Colon (tissue), 2 donors: ENCODE measurements around the gene SUSD3.

Experiments
- FAIRE-seq: peaks from 2 replicates; lab custom pipeline; 2012; peaks lifted over from hg19 to GRCh38; lab: Jason Lieb, UNC
- donor health status: control.
- donor health status: control.

SUSD3 gene

DNA sequence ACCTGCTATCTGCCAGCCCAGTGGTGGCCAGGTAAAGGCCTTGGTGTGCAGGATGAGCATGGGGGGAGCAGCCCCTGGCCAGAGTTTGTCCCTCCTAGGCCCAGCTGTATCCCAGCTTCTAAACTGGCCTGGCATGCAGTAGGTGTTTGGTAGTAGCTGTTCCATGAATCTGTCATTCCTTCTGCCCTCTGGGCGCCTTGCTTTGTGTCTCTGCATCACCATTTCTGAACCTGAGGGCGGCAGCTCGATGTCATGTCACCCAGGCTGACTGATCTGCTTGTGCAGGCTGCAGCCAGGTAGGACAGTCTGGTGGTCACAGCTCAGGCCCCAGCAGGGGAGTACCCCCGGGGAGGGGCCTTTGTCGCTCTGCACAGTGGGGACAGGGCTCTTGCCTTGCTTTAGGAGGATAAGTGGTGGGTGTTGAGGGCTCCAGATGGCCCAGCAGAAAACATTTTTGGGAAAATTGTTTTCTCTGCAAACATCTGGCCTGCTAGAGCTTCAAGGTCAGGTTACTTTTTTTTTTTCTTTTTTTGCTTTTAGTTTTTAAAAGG, 4.6 kb upstream of the SUSD3 start:
- FAIRE-seq: no peak

DNA sequence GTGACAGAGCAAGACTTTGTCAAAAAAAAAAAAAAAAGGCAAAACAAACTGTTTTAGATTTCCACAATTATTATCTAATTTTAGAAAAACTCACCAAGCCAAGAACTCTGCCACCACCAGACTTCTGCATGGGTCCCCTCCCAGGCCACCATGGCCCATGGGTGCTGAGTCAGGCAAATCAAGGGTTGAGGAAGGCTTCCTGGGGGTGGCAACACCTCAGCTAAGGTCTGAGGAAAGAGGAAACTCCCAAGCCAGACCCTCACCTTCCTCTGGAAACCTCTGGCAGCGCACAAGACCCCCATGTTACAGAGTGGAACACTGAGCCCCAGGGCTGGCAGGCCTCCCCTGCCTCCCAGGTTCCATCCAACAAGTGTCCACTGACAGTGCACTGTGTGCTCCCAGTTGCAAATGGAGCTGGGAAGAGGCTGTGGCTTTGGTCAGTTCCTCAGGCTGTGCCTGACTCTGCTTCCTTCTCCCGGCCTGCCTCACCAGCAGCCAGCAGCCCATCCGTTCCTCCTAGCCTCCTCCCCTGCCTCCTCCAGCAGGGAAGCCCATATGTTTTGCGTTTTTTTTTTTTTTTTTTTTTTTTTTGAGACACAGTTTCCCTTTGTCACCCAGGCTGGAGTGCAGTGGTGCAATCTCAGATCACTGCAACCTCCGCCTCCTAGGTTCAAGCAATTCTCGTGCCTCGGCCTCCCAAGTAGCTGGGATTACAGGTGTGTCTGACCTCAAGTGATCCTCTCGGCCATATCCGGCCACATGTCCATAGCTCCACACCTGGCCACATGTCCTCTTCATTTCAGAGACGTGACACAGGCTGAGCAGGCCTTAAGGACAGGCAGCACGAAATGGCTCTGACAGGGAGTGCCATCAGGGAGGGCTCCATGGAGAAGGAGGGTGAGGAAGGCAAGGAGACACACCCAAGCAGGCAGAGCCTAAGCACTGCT, 3.5 kb upstream of the SUSD3 start:
- no peak for FAIRE-seq

DNA sequence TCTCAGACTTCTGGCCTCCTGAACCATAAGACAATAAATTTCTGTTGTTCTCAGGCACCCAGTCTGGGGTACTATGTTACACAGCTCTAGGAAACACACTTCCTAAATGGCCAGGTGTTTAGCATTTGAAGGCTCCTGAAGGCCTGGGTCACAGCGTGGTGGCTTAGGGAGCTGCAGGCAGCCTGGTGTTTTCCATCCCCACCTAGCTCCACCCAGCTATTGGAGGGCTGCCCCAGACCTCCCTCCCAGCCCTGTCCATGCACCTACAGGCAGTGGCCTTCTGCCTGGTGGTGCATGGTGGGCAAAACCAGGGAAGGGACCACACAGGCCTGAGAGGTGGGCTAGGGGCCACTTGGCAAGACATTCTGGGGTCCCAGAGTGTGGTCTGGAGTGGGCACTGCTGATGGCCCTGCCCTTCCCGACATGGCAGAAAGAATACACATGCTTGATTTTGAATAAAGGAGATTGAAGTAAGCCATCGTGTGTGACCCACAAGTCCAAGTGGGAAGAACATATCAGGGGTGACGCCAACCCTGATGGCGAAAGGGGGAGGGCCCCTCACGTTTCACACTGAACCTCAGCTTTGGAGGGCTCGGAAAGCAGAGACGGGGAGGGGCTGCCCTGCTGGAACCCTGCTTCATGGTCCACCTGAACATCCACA, 1.3 kb upstream of the SUSD3 start:
- FAIRE-seq: no peak

DNA sequence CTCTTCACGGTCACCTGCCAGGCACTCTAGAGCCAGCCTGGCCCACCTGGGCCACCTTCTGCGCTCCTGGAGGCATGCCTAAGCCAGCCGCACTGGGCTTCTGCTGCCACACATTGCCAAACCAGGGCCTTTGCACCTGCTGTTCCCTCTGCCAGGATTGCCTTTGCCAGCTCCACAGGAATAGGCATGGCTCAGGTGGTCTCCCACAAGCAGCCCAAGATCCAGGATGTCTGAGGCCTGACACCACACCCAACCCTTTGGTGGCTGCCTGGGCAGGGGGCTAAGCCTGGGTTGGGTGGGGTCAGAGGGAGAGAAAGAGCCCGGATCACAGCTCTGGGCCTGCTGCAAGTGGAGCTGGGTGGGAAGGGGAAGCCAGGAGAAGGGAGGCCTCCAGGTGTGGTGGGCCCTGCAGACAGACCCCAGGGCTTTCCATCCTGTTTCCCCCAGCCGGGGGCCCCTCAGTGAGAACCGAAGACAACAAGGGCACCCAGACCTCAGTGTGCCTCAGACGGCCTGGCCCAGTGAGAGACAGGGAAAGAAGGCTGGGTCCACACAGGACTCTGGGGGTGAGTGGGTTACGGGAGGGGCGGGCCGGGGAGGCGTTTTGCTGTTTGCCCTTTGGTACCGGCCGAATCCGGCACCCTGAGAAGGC, 672 bp upstream of the SUSD3 start:
- FAIRE-seq: no peak

DNA sequence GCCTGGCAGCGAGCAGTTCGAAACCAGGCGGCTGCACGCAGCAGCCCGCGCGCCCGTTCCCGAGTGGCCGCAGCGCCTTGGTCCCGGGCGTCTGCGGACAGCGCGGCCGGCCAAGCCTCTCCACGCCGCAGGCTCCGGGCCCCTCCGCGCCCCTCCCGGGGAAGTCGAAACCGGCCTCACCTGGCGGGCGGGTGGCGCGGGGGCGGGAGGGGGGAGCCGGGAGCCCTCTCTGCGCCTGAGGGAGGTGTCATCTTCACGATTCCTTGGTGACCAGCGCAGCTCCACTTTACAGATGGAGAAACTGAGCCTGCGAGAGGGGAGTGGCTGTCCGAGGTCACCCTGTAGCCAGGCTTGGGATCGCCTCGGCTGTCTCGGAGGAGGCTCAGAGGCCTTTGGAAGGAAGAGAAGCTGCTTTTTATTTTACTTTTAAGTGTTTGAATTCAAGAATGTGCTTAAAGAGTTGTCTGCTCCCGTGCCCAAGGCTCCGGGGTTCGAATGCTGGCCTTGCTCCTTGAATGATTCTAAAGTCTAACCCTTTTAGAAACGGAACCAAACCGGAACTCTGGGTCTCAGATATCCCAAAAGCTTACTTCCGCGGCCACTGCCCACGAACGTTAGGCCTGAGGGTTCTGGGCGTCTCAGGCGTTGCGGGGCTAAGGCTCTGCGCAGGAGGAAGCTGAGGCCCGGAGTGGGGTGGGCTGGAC, 662 bp downstream of the SUSD3 start:
- FAIRE-seq: no peak

DNA sequence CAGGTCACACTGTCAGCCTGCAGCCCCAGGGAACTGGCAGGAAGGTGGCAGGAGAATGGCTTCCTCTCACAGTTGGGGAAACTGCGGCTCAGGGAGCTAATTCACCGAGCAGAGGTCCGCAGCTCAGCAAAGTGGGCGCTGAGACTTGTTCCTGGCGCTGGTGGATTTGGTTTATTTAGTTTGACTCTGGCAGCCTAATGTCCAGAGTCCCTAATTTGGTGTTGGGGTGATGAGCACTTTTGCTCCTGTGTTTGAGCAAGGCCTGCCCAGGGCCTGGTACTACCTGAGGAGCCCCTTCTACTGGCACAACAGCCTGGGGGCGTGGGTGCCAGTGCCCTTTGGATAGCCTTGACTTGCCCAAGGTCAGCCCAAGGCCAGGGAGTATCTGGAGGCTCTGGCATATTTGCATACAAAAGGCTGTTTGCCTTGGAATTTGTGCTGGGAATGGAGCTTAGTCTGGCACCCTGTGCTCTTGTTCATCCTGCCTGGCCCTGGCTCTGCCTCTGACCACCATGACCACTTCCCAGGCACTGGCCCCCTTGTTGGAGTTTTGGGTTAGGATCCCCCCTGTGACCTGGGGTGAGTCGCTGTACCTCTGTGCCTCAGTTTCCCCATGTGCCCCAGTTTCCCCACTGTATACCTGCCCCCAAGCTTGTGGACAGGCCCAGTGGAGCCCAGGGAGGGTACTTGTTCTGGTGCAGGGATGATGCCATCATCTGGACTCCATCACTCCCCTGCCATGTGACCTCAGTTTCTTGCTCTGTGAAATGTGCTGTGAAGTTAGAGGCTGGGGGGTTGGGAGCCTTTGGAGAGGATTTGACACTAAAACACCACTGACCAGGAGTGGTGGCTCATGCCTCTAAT, 1.4 kb downstream of the SUSD3 start:
- no peak for FAIRE-seq

DNA sequence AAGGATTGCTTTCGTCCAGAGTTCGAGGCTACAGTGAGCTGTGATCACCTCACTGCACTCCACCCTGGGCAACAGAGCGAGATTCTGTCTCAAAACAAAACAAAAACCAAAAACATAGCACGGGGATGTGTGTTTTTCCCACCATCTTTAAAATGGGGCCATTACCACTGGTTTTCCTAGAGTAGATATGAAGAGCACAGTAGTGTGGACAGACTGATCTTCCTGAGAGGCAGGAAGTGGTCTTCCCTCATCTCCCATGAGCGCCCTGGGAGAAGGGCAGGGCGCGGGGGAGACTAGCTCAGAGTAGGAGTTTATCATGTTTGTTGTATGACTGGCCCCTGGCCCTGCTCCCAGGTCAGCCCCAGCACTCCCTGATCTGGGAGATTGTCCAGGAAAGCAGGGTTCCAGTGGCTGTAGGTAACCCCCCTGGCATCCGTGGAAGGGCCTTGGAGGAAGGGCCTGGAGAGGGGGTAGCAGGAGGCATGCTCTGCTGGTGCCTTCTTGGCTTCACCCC, 2.3 kb downstream of the SUSD3 start:
- no peak for FAIRE-seq

DNA sequence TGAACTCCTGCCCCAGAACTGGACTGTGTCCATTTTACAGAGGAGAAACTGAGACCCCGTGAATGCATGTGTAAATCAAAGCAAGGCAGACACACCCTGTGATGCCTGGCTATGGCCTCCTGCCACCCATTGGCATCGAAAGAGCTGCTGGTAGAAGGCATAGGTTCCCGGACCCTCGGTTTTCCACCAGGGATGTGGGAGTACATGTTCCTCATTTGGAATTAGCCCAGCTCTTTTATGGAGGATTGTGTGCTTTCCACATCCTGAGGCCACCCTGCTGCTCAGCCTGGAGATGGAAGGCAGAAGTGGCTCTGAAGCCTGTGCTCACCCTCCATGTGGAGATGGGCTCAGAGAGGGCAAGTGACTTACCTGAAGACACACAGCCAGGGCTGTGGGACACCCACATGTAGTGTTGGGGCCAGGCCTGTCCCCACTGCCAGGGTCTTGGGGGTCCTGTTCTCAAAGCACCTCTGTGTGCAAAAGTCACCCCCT, 2.8 kb downstream of the SUSD3 start:
- no peak for FAIRE-seq

DNA sequence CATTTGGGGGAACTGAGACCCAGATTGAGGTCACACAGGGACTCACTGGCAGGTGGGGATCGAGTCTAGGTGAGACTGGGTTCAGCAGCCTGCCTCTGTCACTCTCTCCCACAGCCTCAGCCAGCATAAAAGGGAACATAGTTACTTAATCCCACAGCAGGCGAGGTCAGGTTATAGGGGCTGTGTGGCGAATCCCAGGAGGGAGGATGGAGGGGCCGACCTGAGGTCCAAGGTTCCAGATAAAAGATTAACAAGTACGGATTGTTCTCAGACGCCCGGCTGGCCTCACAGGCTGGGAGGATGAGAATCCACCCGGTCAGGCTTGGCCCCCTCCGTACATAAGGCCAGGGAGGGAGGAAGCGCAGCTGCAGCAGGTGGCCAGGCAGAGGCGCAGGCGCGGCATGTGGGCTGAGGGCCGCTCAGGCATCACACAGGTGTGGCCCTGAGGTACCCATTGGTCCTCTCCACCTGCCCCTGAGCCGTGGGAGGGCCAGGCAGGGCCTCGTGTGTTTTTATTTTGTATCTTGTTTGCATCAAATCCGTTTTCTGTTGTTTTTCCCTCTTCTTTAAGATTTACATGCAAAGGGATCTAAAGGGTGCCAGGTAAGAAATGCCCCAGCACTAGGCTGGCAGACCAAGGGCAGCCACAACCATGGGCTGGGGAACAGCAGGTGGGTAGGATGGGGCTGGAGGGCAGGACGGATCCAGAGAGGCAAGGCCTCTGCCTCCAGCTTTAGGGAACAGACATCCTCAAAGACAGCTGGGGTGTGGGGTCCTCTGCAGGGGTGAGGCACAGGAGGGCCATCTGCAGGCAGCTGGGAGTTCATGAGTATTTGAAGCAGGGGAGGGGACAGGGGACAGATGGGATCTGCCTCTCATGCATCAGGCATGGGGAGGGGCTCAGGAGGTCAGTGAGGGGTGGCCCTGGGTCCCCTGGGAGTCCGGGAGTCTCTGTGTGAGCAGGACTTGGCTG, 3.6 kb downstream of the SUSD3 start:
- no peak for FAIRE-seq

DNA sequence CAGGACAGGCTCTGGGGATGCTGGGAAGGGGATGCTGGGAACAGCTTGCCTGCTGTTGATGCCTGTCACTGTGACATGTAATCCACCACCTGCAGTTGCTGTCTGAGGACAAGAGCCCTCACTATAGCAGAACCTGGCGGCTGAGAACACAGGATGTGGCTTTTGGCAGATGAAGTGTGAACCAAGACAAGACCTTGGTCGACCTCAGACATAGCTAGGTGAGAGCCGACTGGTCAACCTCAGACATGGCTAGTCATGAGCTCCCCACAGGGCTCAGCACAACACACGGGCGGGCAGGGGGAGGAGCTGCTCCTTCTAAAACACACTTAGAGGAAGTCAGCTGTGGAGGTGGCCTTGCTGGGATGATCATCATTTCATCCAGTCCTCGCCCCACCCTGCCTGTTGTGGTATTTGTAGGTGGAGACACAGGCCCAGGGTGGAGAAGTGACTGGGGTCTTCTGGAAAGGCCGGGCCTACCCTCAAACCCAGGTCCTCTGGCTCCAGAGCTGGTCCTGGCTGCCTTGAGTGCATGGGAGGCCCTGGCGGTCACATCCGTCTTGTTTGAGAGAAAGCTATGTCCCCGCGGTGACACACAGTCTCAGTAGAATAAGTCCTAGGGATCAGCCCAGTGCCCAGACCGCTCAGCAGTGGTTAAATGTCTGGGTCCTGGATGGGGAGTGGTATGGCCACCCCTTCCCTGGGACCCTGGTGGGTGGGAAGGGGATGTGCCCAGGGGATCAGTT, 6.1 kb downstream of the SUSD3 start:
- no peak for FAIRE-seq

DNA sequence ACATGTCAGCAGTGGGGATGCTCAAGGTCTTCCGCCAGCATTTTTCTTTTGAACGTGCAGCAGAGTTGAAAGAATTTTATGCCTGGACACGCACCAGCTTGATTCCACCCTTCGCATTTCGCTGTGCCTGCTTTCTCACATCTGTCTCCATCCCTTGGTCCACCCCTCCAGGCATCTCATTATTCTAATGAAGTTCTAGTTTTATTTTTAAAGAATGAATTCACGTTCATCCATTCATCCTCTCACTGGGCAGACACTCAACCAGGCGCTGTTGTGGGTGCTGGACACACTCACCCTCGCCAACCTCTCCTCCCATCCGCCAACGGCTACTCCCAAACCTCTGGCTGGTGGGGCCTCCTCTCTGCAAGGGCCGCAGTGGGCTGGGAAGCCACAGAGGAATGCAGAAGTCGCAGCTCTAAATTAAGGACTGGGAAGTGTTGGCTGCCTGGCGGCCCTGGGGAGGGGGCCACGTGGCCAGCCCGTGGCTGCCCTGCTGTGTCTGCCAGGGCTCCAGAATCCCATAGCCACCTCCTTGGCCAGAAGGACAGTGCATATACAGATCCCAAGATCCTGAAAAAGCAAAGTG, 6.7 kb downstream of the SUSD3 start:
- no peak for FAIRE-seq

DNA sequence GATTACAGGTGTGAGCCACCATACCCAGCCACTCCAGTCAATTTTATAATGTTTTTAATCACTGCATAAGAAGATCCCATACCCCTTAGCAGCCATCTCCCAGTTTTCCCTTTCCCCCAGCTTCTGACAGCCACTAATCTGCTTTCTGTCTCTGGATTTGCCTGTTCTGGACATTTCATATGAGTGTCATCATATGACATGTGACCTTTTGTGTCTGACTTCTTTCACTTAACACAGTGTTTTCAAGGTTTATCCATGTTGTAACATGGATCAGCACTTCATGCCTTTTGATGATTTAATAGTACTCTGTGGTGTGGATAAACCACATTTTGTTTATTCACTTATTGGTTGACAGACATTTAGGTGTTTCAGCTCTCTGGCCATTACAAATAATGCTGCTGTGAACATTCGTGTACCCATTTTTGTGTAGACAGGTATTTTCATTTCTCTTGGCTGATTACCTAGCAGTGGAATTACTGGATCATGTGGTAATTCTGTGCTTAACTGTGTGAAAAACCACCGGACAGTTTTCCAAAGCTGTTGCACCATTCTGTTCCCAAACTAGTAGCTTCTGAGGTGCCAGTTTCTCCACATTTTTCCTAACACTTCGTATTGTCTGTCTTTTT, 8.6 kb downstream of the SUSD3 start:
- no peak for FAIRE-seq

DNA sequence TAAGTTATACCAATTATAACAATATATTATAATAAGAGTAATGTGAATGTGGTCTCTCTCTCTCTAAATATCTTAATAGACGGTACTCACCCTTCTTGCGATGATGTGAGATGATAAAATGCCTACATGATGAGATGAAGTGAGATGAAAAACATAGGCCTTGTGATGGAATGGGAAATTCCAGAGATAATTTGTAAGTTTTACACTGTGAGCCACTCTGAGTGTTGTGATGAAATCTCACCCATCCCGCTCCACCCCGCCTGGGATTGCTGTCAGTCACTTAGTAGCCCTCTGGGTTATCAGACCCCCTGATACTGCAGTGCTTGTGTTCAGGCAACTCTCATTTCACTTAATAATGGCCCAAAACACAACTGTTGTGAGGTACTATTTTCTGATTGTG, 10.5 kb downstream of the SUSD3 start:
- FAIRE-seq: no peak

DNA sequence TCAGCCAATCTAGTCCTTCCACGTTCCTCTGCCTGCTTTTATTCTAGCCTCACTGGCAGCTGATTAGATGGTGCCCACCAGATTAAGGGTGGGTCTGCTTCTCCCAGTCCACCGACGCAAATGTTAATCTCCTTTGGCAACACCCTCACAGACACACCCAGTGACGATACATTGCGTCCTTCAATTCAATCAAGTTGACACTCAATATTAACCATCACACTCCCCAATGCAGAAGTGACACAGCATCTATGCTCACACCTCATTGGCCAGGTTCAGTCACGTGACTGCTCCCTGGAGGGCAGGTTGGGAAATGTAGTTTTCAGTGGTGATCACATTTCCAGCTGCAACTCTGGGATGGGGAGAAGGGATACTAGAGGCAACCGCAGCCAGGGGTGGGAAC, 13.0 kb downstream of the SUSD3 start:
- no peak for FAIRE-seq

DNA sequence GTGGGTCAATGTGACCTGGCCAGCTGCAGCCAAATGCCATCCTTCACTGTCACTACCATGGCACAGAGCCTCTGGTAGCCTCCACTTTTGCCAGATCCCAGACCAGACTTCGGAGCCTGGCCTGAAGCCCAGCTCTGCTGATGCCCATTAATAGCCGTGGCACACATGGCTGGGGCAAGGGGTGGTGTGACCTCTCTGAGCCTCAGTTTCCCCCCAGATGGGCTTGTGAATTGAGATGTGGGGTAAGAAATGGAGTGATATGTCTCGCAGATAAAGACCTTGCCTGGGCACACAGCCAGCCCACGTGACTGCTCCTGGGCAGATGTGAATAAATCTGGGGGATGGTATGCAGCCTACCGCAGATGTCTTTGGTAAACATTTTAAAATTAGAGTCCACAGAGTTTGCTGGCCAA, 13.9 kb downstream of the SUSD3 start:
- FAIRE-seq: no peak

DNA sequence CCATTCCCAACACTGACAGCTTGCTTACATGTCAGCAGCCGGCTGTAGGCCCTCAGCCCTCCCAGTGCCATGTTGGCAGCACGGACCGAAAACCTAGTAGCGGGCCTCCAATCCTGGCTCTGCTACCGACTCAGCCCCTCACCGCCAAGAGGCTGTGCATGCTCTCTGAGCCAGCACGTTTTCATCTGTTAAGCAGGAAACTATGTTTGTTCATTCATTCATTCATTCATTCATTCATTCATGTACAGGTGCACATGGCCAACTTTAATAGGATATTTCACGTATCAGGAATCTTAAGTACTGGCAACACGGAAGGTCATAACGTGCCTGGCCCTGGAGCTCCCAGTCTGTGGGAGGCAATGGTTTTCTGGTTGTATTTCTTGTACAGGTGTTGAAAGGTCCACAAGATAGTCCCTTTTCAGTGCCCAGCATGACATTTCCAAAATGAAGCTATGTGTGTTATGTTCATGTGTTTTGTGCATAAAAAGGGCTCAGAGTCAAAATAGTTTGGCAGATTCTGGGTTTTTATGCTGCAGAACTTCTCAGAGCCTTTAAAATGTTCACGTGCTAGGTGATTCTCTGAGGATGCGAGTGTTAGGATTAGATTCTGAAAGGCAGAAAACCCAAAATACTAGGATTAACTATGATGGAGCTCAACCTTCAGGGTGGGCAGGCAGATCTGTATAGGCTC, 17.7 kb downstream of the SUSD3 start:
- no peak for FAIRE-seq

DNA sequence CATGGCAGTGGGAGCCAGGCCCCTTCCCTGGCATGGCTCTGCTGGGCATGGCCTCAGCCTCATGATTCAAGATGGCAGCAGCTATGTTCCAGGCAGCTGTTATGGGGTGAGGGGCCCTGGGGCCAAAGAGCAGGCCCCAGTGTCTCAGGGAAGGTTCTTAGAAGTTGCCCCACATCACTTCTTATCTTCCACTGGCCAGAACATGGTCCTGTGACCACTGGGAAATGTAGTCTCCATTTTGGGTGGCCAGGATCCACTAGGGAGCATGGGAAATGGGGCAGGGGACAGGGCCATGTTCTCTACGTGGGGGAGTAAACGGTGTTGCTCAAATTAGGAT, 18.3 kb downstream of the SUSD3 start:
- no peak for FAIRE-seq
